H1 (cell line): Measurements from ENCODE around the gene UNC13C. TPM values are rescaled to one million over a fixed set of nuclear protein-coding genes. Genes with fewer than 3 reads are reported as not detected.

Experiments used
- CTCF ChIA-PET: fragments of 300-600 bp; sonication (Branson Sonifier 250); formaldehyde crosslinking; loops from one replicate; lab custom pipeline; 2021; ENCODE audit not compliant: partially characterized antibody; lab: Charles Lee
- POLR2A ChIA-PET: fragments of 300-600 bp; sonication (Branson Sonifier 250); formaldehyde crosslinking; loops from one replicate; lab custom pipeline; 2021; ENCODE audit warnings: inconsistent platforms; ENCODE audit not compliant: partially characterized antibody; lab: Charles Lee
- DNase-seq, 2 experiments: peaks; one replicate each; pipeline versions ENCODE4 v3.0.0 to v3.0.0-alpha.2; 2010 to 2022; ENCODE audit warnings: low spot score in 2 of 2, low read depth in 1 of 2, mixed read lengths in 1 of 2
- FAIRE-seq: peaks from 2 replicates; lab custom pipeline; 2011; peaks lifted over from hg19 to GRCh38; lab: Jason Lieb, UNC
- H2AFZ ChIP-seq: 2 replicates; pipeline ENCODE4 v1.8.1; 2012; ENCODE audit warnings: low read length, inconsistent platforms
- H2AK5ac ChIP-seq: 2 replicates; pipeline ENCODE4 v1.6.1; 2013; ENCODE audit warnings: low read depth, low read length
- H2BK120ac ChIP-seq: replicated peaks from 2 replicates; pipeline ENCODE3; 2013; ENCODE audit warnings: low read depth, low read length, inconsistent platforms
- H2BK12ac ChIP-seq: 2 replicates; pipeline ENCODE4 v1.6.1; 2013; ENCODE audit warnings: low read depth, low read length
- H2BK15ac ChIP-seq: 2 replicates; pipeline ENCODE4 v1.6.1; 2013; ENCODE audit warnings: low read length
- H2BK20ac ChIP-seq: 2 replicates; pipeline ENCODE4 v1.6.1; 2013; ENCODE audit warnings: low read length
- H2BK5ac ChIP-seq: 2 replicates; pipeline ENCODE4 v1.6.1; 2013; ENCODE audit warnings: low read depth, low read length
- H3K14ac ChIP-seq: 2 replicates; pipeline ENCODE4 v1.6.1; 2013; ENCODE audit warnings: inconsistent platforms; ENCODE audit not compliant: insufficient read length
- H3K18ac ChIP-seq: 2 replicates; pipeline ENCODE4 v1.6.1; 2013; ENCODE audit warnings: low read length; ENCODE audit errors: extremely low read depth
- H3K23ac ChIP-seq: 2 replicates; pipeline ENCODE4 v1.6.1; 2013; ENCODE audit warnings: inconsistent platforms; ENCODE audit not compliant: insufficient read length
- H3K23me2 ChIP-seq: 2 replicates; pipeline ENCODE4 v1.6.1; 2013; ENCODE audit warnings: low read depth, low read length
- H3K27ac ChIP-seq: 2 replicates; pipeline ENCODE4 v1.6.1; 2011; ENCODE audit warnings: low read depth, low read length, inconsistent platforms
- H3K27me3 ChIP-seq, 4 experiments: replicated peaks in 1 of 4; 1 replicate in 1 of 4; 2 replicates in 3 of 4; pipeline versions ENCODE4 v1.6.1 to v1.8.1; 2011 to 2013; ENCODE audit warnings: low read length in 3 of 4, mild to moderate bottlenecking in 3 of 4, inconsistent platforms in 2 of 4, mixed read lengths in 2 of 4, moderate library complexity in 1 of 4; ENCODE audit not compliant: control insufficient read depth in 3 of 4, insufficient read depth in 3 of 4; ENCODE audit errors: extremely low read depth in 1 of 4
- H3K36me3 ChIP-seq, 4 experiments: 2 replicates each; pipeline versions ENCODE4 v1.6.1 to v1.8.1; 2011 to 2013; ENCODE audit warnings: mild to moderate bottlenecking in 4 of 4, low read length in 3 of 4, moderate library complexity in 2 of 4, control low read depth in 1 of 4, inconsistent platforms in 1 of 4; ENCODE audit not compliant: insufficient read depth in 4 of 4, control insufficient read depth in 2 of 4
- H3K4ac ChIP-seq: replicated peaks from 2 replicates; pipeline ENCODE3; 2013; ENCODE audit warnings: low read length, low read depth, mixed read lengths, inconsistent platforms; ENCODE audit not compliant: insufficient read length
- H3K4me1 ChIP-seq, 4 experiments: replicated peaks in 1 of 4; 1 replicate in 1 of 4; 2 replicates in 3 of 4; pipeline versions ENCODE4 v1.6.1 to v1.8.1; 2011 to 2013; ENCODE audit warnings: low read length in 3 of 4, inconsistent platforms in 2 of 4, mixed read lengths in 1 of 4; ENCODE audit not compliant: insufficient read depth in 4 of 4, control insufficient read depth in 3 of 4
- H3K4me2 ChIP-seq, 2 experiments: 2 replicates each; pipeline versions ENCODE4 v1.6.1 to v1.8.1; 2011 to 2013; ENCODE audit warnings: low read depth in 2 of 2, low read length in 2 of 2, control low read depth in 1 of 2, inconsistent platforms in 1 of 2, mild to moderate bottlenecking in 1 of 2; ENCODE audit not compliant: insufficient read depth in 1 of 2
- H3K4me3 ChIP-seq, 4 experiments: fragments of 200-600, 300-600 bp in 1 of 4; sonication (generic), shearing (Covaris generic), sonication (Bioruptor Twin) in 1 of 4; 2 replicates each; pipeline versions ENCODE4 v1.5.1 to v1.8.1; 2011 to 2016; ENCODE audit warnings: low read length in 4 of 4, low read depth in 3 of 4, control low read depth in 2 of 4, inconsistent platforms in 2 of 4, mild to moderate bottlenecking in 2 of 4, mixed read lengths in 1 of 4, moderate library complexity in 1 of 4; ENCODE audit not compliant: insufficient read depth in 2 of 4; ENCODE audit errors: extremely low read depth in 1 of 4
- H3K56ac ChIP-seq: replicated peaks from 2 replicates; pipeline ENCODE3; 2013; ENCODE audit warnings: low read depth, mild to moderate bottlenecking, mixed read lengths, low read length, inconsistent platforms; ENCODE audit not compliant: insufficient read length
- H3K79me1 ChIP-seq: 2 replicates; pipeline ENCODE4 v1.6.1; 2013; ENCODE audit warnings: low read depth, low read length, control low read depth
- H3K79me2 ChIP-seq, 2 experiments: 2 replicates each; pipeline versions ENCODE4 v1.6.1 to v1.8.1; 2012 to 2013; ENCODE audit warnings: low read length in 2 of 2, mild to moderate bottlenecking in 2 of 2, inconsistent platforms in 1 of 2; ENCODE audit not compliant: insufficient read depth in 2 of 2, control insufficient read depth in 1 of 2
- H3K9ac ChIP-seq, 4 experiments: replicated peaks in 1 of 4; 1 replicate in 1 of 4; 2 replicates in 3 of 4; pipeline versions ENCODE4 v1.6.1 to v1.8.1; 2011 to 2013; ENCODE audit warnings: low read depth in 3 of 4, low read length in 3 of 4, control low read depth in 2 of 4, mild to moderate bottlenecking in 2 of 4, moderate library complexity in 2 of 4, inconsistent platforms in 1 of 4; ENCODE audit errors: extremely low read depth in 1 of 4
- H3K9me3 ChIP-seq, 2 experiments: 2 replicates each; pipeline versions ENCODE4 v1.6.1 to v1.8.1; 2012 to 2013; ENCODE audit warnings: mild to moderate bottlenecking in 2 of 2, moderate library complexity in 2 of 2, control low read depth in 1 of 2, inconsistent platforms in 1 of 2, low read depth in 1 of 2, low read length in 1 of 2, mixed read lengths in 1 of 2; ENCODE audit not compliant: insufficient read depth in 2 of 2
- H4K20me1 ChIP-seq, 2 experiments: replicated peaks in 1 of 2; 2 replicates each; pipeline versions ENCODE3 to v1.8.1; 2011 to 2013; ENCODE audit warnings: inconsistent platforms in 2 of 2, low read length in 2 of 2, mild to moderate bottlenecking in 1 of 2; ENCODE audit not compliant: insufficient read depth in 2 of 2, control insufficient read depth in 1 of 2
- H4K5ac ChIP-seq: 2 replicates; pipeline ENCODE4 v1.6.1; 2013; ENCODE audit warnings: low read length, low read depth, mixed read lengths, inconsistent platforms; ENCODE audit not compliant: insufficient read length
- H4K8ac ChIP-seq: 2 replicates; pipeline ENCODE4 v1.8.0; 2013; ENCODE audit warnings: mild to moderate bottlenecking, moderate library complexity, low read length, inconsistent platforms; ENCODE audit not compliant: insufficient read depth; ENCODE audit errors: extremely low read depth
- H4K91ac ChIP-seq: replicated peaks from 2 replicates; pipeline ENCODE3; 2013; ENCODE audit warnings: low read length, mixed read lengths, inconsistent platforms; ENCODE audit not compliant: insufficient read length
- BCL11A ChIP-seq, 2 experiments: IDR thresholded peaks; one replicate each; pipeline ENCODE4 v1.6.1; 2011; ENCODE audit warnings: low read depth in 2 of 2, low read length in 2 of 2, mild to moderate bottlenecking in 2 of 2
- CBX8 ChIP-seq: fragments of 300-800, 300-1000 bp; sonication (generic); IDR thresholded peaks from 2 replicates; pipeline ENCODE4 v1.7.1; 2016; ENCODE audit warnings: low read depth, low read length, borderline replicate concordance
- KDM5A ChIP-seq: fragments of 200-600 bp; IDR thresholded peaks from 2 replicates; pipeline ENCODE4 v1.7.1; 2012; ENCODE audit warnings: mild to moderate bottlenecking, low read length, inconsistent platforms, mixed read lengths
- POLR2A ChIP-seq, 2 experiments: IDR thresholded peaks; 1 replicate in 1 of 2; 2 replicates in 1 of 2; pipeline ENCODE4 v1.6.1; 2011; ENCODE audit warnings: low read depth in 2 of 2, low read length in 2 of 2, mild to moderate bottlenecking in 2 of 2; ENCODE audit errors: control extremely low read depth in 1 of 2
- RNF2 ChIP-seq: fragments of 200-900, 300-1000 bp; sonication (generic); IDR thresholded peaks from 2 replicates; pipeline ENCODE4 v1.7.1; 2016; ENCODE audit warnings: borderline replicate concordance, low read depth, mild to moderate bottlenecking, antibody characterized with exemption, low read length; ENCODE audit not compliant: poor library complexity, severe bottlenecking; ENCODE audit errors: missing control alignments
- SIN3A ChIP-seq, 2 experiments: IDR thresholded peaks in 1 of 2; conservative IDR thresholded peaks in 1 of 2; 2 replicates each; pipeline ENCODE4 v1.6.1; 2011 to 2012; ENCODE audit warnings: low read length in 2 of 2, improper control_type of control experiment in 1 of 2, low read depth in 1 of 2, mild to moderate bottlenecking in 1 of 2
- SP2 ChIP-seq: IDR thresholded peaks from 2 replicates; pipeline ENCODE4 v1.6.1; 2012; ENCODE audit warnings: mild to moderate bottlenecking, low read length, inconsistent platforms
- SUZ12 ChIP-seq: fragments of 200-600 bp; sonication (generic); IDR thresholded peaks from 2 replicates; pipeline ENCODE4 v1.6.1; 2012; ENCODE audit warnings: mild to moderate bottlenecking, inconsistent platforms, low read length, moderate library complexity, mixed read lengths
- TAF1 ChIP-seq: IDR thresholded peaks from 2 replicates; pipeline ENCODE4 v1.6.1; 2011; ENCODE audit warnings: mild to moderate bottlenecking, low read depth, low read length
- TBP ChIP-seq: IDR thresholded peaks from 2 replicates; pipeline ENCODE4 v1.6.1; 2011; ENCODE audit warnings: low read depth, low read length, improper control_type of control experiment
- WGBS, 2 experiments: shearing (Covaris generic) in 1 of 2; methylation state at CpG; one replicate each; pipeline versions ENCODE4 v1.1.6 to v1.1.7; 2013 to 2015; ENCODE audit warnings: low lambda C conversion rate in 2 of 2, mixed read lengths in 2 of 2, inconsistent platforms in 1 of 2, low coverage in 1 of 2, missing lambda C conversion rate in 1 of 2; ENCODE audit not compliant: insufficient replicate concordance in 2 of 2, insufficient coverage in 1 of 2, insufficient read length in 1 of 2; ENCODE audit errors: extremely low coverage in 1 of 2, missing lambda C conversion rate in 1 of 2; 5-methylcytosine and 5-hydroxymethylcytosine counted together
- polyA plus RNA-seq, 7 experiments: library from polyadenylated mRNA; depleted of rRNA in 3 of 7; stranded (reverse) in 5 of 7; unstranded in 2 of 7; fragments of >200 nt in 5 of 7; fragments of 200-250 nt in 2 of 7; gene quantifications; 1 replicate in 5 of 7; 2 replicates in 1 of 7; 4 replicates in 1 of 7; pipeline versions ENCODE4 v1.2.1 to v1.2.3, GENCODE V29; 2011 to 2013; ENCODE audit warnings: missing spikeins in 2 of 7, mixed read lengths in 2 of 7
- total RNA-seq: library from RNA; stranded (reverse); fragmentation: NEBNext Ultra II Directional; extraction: Animal tissue kit (Norgen Biotek cat#: 25700); gene quantifications from 2 replicates; pipeline ENCODE4 v1.2.1, GENCODE V29; 2021
- TF ChIP-seq, protein P1 (sequence below), 3 experiments: IDR thresholded peaks; 1 replicate in 2 of 3; 2 replicates in 1 of 3; pipeline versions ENCODE4 v1.5.1 to v1.6.1; 2011; ENCODE audit warnings: low read length in 3 of 3, mild to moderate bottlenecking in 3 of 3, inconsistent platforms in 2 of 3, low read depth in 1 of 3, moderate library complexity in 1 of 3; ENCODE audit not compliant: insufficient read depth in 1 of 3; ENCODE audit errors: control extremely low read depth in 1 of 3

The UNC13C gene
- total and polyA plus RNA-seq, 2 of the 8 experiments (the other 6 are each of a cell fraction or from before 2014, with no cell fraction given): 0.02 to 0.13 TPM

DNA sequence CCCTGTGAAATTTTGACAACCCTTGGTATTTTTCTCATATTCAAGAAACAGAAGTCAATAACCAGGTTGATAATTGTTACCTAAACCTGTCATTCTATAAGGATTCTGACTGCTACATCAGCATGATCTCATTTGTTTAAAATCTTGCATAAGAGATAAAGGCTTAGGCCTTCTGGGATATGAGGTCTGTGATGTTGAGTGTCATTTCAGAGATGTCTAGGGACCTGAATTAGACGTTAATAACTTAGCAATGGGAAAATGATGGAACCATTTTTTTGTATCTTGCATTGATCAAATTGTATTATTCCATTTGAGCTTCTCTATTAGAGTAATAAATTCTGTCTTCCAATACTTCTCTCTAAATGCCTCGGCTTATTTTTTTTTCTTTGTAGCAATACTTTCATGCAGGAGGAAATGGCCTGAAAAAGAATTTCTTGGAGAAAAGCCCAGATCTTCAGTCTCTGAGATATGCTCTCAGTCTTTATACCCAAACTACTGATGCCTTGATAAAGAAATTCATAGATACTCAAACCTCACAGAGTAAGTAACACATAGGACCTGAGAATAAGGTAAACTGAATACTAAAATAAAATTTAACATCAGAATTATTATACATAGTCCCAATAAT lies 589.3 kb downstream of the UNC13C start:
- Histone ChIP-seq H4K91ac (no peak overlapping the region), H3K4ac (no peak overlapping the region), H2BK5ac (no peak overlapping the region), H3K9me3 (no peaks in the 10 kb centered on the region; a peak in 1 of 4 replicates), H3K14ac (no peak overlapping the region), H3K23ac (no peak overlapping the region), H3K36me3 (no peaks in the 10 kb centered on the region), H3K18ac (no peak overlapping the region), H2BK20ac (no peak overlapping the region), H3K56ac (no peak overlapping the region), H2AK5ac (no peak overlapping the region), H3K4me2 (no peak overlapping the region), H3K27ac (no peak overlapping the region), H2BK15ac (no peak overlapping the region), H4K20me1 (no peaks in the 10 kb centered on the region), H4K5ac (no peak overlapping the region), H3K4me1 (no peaks in the 10 kb centered on the region), H3K79me1 (no peaks in the 10 kb centered on the region), H3K4me3 (no peak overlapping the region), H3K27me3 (no peaks in the 10 kb centered on the region), H2BK12ac (no peak overlapping the region), H2BK120ac (no peak overlapping the region), H3K9ac (no peak overlapping the region), H4K8ac (no peak overlapping the region), H3K79me2 (no peaks in the 10 kb centered on the region), H3K23me2 (no peaks in the 10 kb centered on the region), H2AFZ (no peak overlapping the region)
- FAIRE-seq (no peak), DNase-seq (no peak)
- CTCF ChIA-PET: interaction anchor here (0.6 kb wide), 1 partner anchor 150 kb away, joined by 3 read pairs; no protein-coding TSS in a partner anchor
- POLR2A ChIA-PET: no interaction called here
- 79% methylated on average over 2 of the region's 2 CpGs; no CpG with 5 or more reads in 1 of the 2 experiments for WGBS, 2 experiments
- TF ChIP-seq BCL11A (IDR thresholded peaks at IDR 0.05; ENCODE audit: low read depth in 2 of 2, low read length in 2 of 2) (no peak), TAF1 (no peak), SIN3A (conservative IDR thresholded peaks at IDR 0.05 in 1 of 2, IDR thresholded peaks at IDR 0.05 in 1 of 2; ENCODE audit: low read depth in 1 of 2, low read length in 2 of 2) (no peak), POLR2A (IDR thresholded peaks at IDR 0.05; ENCODE audit: control extremely low read depth in 1 of 2, low read depth in 2 of 2, low read length in 2 of 2) (no peak), RNF2 (no peak), CBX8 (no peak), TBP (no peak), SP2 (no peak), KDM5A (no peak), SUZ12 (no peak)
- TF ChIP-seq, protein P1, sequence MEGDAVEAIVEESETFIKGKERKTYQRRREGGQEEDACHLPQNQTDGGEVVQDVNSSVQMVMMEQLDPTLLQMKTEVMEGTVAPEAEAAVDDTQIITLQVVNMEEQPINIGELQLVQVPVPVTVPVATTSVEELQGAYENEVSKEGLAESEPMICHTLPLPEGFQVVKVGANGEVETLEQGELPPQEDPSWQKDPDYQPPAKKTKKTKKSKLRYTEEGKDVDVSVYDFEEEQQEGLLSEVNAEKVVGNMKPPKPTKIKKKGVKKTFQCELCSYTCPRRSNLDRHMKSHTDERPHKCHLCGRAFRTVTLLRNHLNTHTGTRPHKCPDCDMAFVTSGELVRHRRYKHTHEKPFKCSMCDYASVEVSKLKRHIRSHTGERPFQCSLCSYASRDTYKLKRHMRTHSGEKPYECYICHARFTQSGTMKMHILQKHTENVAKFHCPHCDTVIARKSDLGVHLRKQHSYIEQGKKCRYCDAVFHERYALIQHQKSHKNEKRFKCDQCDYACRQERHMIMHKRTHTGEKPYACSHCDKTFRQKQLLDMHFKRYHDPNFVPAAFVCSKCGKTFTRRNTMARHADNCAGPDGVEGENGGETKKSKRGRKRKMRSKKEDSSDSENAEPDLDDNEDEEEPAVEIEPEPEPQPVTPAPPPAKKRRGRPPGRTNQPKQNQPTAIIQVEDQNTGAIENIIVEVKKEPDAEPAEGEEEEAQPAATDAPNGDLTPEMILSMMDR (IDR thresholded peaks at IDR 0.05; ENCODE audit: control extremely low read depth in 1 of 3, insufficient read depth in 1 of 3, low read depth in 1 of 3, low read length in 3 of 3): no peak
